Measurements from ENCODE around the gene DLGAP1. TPM values are rescaled to one million over a fixed set of nuclear protein-coding genes. Genes with fewer than 3 reads are reported as not detected.

The DLGAP1 gene
- total RNA-seq, 1 donor from 2014 or later: 18.5 TPM

DNA sequence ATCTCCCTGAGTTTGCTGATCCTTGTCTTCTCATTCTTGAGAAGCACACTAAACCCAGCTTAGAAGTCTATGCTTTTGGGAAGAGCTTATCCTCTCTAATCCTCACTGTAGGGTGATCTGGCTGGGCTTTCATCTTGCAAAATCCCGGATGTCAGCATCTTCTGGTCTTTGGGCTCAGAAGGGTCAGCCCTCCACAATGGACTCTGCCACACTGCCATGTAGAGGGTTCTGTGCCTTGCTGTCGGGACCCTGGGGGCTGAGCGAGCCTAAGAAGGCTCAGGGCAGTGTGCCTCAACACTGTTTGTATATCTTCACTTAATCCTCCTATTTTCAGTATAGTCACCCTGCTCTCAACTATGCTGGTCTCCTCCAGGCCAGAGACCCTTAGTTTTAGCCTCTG, 902.8 kb downstream of the DLGAP1 start:
- H3K4me3 Mint-ChIP-seq: no peak overlapping the region
- Histone ChIP-seq H3K4me2 (peak overlapping the region; percentile 5), H2AFZ (replicated peaks) (no peak overlapping the region), H3K27me3 (peaks cover 22% of the 10 kb centered on the region), H3K27ac (no peak overlapping the region), H3K36me3 (no peaks in the 10 kb centered on the region), H3K79me2 (ENCODE audit: low read depth) (no peaks in the 10 kb centered on the region), H3F3A (ENCODE audit: low read depth) (peaks cover 39% of the 10 kb centered on the region), H4K20me1 (ENCODE audit: low read depth) (peaks cover 9% of the 10 kb centered on the region), H3K4me3 (no peak overlapping the region), H3K4me1 (peaks cover 30% of the 10 kb centered on the region), H3K9ac (no peak overlapping the region), H3K9me3 (ENCODE audit: low read depth) (no peaks in the 10 kb centered on the region)
- peaks cover 3% of the 10 kb centered on the region for H3K27me3 Mint-ChIP-seq (ENCODE audit: insufficient read depth, low read depth)
- H3K9me3 Mint-ChIP-seq: no peaks in the 10 kb centered on the region
- peaks cover 18% of the 10 kb centered on the region for H3K4me1 Mint-ChIP-seq
- TF ChIP-seq, protein P1, sequence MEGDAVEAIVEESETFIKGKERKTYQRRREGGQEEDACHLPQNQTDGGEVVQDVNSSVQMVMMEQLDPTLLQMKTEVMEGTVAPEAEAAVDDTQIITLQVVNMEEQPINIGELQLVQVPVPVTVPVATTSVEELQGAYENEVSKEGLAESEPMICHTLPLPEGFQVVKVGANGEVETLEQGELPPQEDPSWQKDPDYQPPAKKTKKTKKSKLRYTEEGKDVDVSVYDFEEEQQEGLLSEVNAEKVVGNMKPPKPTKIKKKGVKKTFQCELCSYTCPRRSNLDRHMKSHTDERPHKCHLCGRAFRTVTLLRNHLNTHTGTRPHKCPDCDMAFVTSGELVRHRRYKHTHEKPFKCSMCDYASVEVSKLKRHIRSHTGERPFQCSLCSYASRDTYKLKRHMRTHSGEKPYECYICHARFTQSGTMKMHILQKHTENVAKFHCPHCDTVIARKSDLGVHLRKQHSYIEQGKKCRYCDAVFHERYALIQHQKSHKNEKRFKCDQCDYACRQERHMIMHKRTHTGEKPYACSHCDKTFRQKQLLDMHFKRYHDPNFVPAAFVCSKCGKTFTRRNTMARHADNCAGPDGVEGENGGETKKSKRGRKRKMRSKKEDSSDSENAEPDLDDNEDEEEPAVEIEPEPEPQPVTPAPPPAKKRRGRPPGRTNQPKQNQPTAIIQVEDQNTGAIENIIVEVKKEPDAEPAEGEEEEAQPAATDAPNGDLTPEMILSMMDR (IDR thresholded peaks at IDR 0.05): no peak
- TF ChIP-seq EZH2 (IDR thresholded peaks at IDR 0.05) (no peak), EZH2phosphoT487 (IDR thresholded peaks at IDR 0.05) (no peak)
- peak; percentile 51 for DNase-seq (ENCODE audit: low spot score)
- no peaks in the 10 kb centered on the region for H3K36me3 Mint-ChIP-seq
- H3K27ac Mint-ChIP-seq: no peak overlapping the region

DNA sequence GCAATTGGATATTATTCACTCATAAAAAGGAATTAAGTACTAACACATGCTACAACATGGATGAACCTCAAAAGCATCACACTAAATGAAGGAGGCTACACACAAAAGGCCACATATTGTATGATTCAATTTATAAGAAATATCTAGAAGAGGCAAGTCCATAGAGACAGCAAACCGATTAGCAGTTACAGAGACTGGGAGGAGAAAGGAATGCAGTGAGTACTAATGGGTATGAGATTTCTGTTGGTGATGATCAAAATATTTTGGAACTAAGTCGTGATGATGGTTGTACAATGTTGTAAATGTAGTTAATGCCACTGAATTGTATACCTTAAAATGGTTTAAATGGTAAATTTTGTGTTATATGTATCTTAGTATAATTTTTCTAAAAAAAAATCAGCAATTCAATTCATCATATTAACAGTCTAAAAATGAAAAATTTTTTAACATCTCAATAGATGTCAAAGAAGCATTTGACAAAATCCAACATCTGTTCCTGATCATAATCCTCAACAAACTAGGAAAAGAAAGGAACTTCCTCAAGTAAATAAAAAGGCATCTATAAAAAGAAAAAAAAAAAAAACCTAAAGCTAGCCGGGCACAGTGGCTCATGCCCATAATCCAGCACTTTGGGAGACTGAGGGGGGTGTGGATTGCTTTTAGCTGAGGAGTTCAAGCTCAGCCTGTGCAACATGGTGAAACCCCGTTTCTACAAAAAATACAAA, 907.1 kb downstream of the DLGAP1 start:
- H3K9me3 ChIP-seq (ENCODE audit: low read depth): no peaks in the 10 kb centered on the region
- no peak overlapping the region for H3K27ac Mint-ChIP-seq

DNA sequence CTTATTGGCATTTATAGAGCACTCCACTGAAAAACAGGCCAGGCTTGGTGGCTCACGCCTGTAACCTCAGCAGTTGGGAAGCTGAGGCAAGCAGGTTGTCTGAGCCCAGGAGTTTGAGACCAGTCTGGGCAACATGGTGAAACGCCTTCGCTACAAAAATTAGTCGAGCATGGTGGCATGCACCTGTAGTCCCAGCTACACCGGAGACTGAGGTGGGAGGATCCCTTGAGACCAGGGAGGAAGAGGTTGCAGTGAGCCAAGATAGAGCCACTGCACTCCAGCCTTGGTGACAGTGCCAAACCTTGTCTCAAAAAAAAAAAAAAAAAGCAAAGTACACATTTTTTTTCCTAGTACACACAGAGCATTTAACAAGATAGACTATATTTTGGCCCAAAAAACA, 909.0 kb downstream of the DLGAP1 start:
- TF ChIP-seq, protein P1 (IDR thresholded peaks at IDR 0.05): no peak
- no peak for TF ChIP-seq EZH2phosphoT487 (IDR thresholded peaks at IDR 0.05)
- no peak for TF ChIP-seq EZH2 (IDR thresholded peaks at IDR 0.05)
- H4K20me1 ChIP-seq (ENCODE audit: low read depth): no peaks in the 10 kb centered on the region
- Mint-ChIP-seq H3K27me3 (ENCODE audit: insufficient read depth, low read depth) (peaks cover 2% of the 10 kb centered on the region), H3K4me3 (no peak overlapping the region), H3K27ac (no peak overlapping the region), H3K4me1 (peaks cover 4% of the 10 kb centered on the region), H3K36me3 (no peaks in the 10 kb centered on the region), H3K9me3 (peaks cover 2% of the 10 kb centered on the region)
- no peak overlapping the region for H3K9ac ChIP-seq
- H3F3A ChIP-seq (ENCODE audit: low read depth): no peaks in the 10 kb centered on the region
- H3K27ac ChIP-seq: no peak overlapping the region
- no peaks in the 10 kb centered on the region for H3K79me2 ChIP-seq (ENCODE audit: low read depth)
- H3K27me3 ChIP-seq: no peaks in the 10 kb centered on the region
- no peak for DNase-seq (ENCODE audit: low spot score)
- H3K4me3 ChIP-seq: no peak overlapping the region
- no peaks in the 10 kb centered on the region for H3K36me3 ChIP-seq
- H3K9me3 ChIP-seq (ENCODE audit: low read depth): no peaks in the 10 kb centered on the region
- no peak overlapping the region for H3K4me2 ChIP-seq
- H2AFZ ChIP-seq (replicated peaks): no peak overlapping the region
- H3K4me1 ChIP-seq: peaks cover 2% of the 10 kb centered on the region

More for the DNA sequence above, 907.1 kb downstream of the DLGAP1 start:
- no peak overlapping the region for H3K27ac ChIP-seq
- TF ChIP-seq EZH2 (IDR thresholded peaks at IDR 0.05): no peak
- TF ChIP-seq, protein P1 (IDR thresholded peaks at IDR 0.05): no peak
- TF ChIP-seq EZH2phosphoT487 (IDR thresholded peaks at IDR 0.05): no peak
- H3K4me2 ChIP-seq: no peak overlapping the region
- Mint-ChIP-seq H3K36me3 (no peaks in the 10 kb centered on the region), H3K4me3 (no peak overlapping the region), H3K4me1 (no peaks in the 10 kb centered on the region), H3K27me3 (ENCODE audit: insufficient read depth, low read depth) (peaks cover 3% of the 10 kb centered on the region), H3K9me3 (peaks cover 2% of the 10 kb centered on the region)
- H4K20me1 ChIP-seq (ENCODE audit: low read depth): peaks cover 6% of the 10 kb centered on the region
- no peaks in the 10 kb centered on the region for H3K36me3 ChIP-seq
- H3K4me1 ChIP-seq: peaks cover 10% of the 10 kb centered on the region
- no peak for DNase-seq (ENCODE audit: low spot score)
- H3F3A ChIP-seq (ENCODE audit: low read depth): peaks cover 12% of the 10 kb centered on the region
- H3K27me3 ChIP-seq: no peaks in the 10 kb centered on the region
- no peak overlapping the region for H2AFZ ChIP-seq (replicated peaks)
- no peaks in the 10 kb centered on the region for H3K79me2 ChIP-seq (ENCODE audit: low read depth)
- H3K4me3 ChIP-seq: no peak overlapping the region
- no peak overlapping the region for H3K9ac ChIP-seq
